Measurements from ENCODE around the gene SEZ6L2. TPM values are rescaled to one million over a fixed set of nuclear protein-coding genes. Genes with fewer than 3 reads are reported as not detected.

The SEZ6L2 gene
- total RNA-seq, 4 donors from 2014 or later, result 0.84 to 4.9 (median 1.3) TPM

- no peak for DNase-seq (ENCODE audit: low spot score in 2 of 2)
- 31 to 32% methylated on average over 16 of the region's 16 CpGs for WGBS, 2 donors
- Histone ChIP-seq H3K4me3 (peak overlapping the region; percentile 11 to 97 (median 89)), H3K27ac (peak overlapping the region; percentile 8 to 96 (median 94)), H3K9me3 (no peaks in the 10 kb centered on the region), H3K36me3 (peaks cover 3 to 28% (median 7%) of the 10 kb centered on the region in 3 donors), H3K4me1 (peaks cover 0 to 30% (median 13%) of the 10 kb centered on the region in 4 donors), H3K27me3 (no peaks in the 10 kb centered on the region)
- TF ChIP-seq, protein P1, sequence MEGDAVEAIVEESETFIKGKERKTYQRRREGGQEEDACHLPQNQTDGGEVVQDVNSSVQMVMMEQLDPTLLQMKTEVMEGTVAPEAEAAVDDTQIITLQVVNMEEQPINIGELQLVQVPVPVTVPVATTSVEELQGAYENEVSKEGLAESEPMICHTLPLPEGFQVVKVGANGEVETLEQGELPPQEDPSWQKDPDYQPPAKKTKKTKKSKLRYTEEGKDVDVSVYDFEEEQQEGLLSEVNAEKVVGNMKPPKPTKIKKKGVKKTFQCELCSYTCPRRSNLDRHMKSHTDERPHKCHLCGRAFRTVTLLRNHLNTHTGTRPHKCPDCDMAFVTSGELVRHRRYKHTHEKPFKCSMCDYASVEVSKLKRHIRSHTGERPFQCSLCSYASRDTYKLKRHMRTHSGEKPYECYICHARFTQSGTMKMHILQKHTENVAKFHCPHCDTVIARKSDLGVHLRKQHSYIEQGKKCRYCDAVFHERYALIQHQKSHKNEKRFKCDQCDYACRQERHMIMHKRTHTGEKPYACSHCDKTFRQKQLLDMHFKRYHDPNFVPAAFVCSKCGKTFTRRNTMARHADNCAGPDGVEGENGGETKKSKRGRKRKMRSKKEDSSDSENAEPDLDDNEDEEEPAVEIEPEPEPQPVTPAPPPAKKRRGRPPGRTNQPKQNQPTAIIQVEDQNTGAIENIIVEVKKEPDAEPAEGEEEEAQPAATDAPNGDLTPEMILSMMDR (IDR thresholded peaks at IDR 0.05), result no peak
- TF ChIP-seq EP300 (IDR thresholded peaks at IDR 0.05) (no peak), POLR2A (IDR thresholded peaks at IDR 0.05) (no peak)
Measured at GRCh38 chr16:29863669-29863984, 35.7 kb downstream of the SEZ6L2 start.

- Histone ChIP-seq H3K9me3 (no peaks in the 10 kb centered on the region), H3K4me3 (peak within 1 kb of the TSS; percentile 88 to 97 (median 91)), H3K27me3 (no peaks in the 10 kb centered on the region), H3K4me1 (peaks cover 0 to 30% (median 13%) of the 10 kb centered on the region in 4 donors), H3K36me3 (peaks cover 3 to 33% (median 8%) of the 10 kb centered on the region in 3 donors), H3K27ac (peak within 1 kb of the TSS; percentile 90 to 96 (median 94))
- 1% methylated on average over 52 to 54 of the region's 57 CpGs for WGBS, 2 donors
- DNase-seq (ENCODE audit: low spot score in 2 of 2), result peak; percentile 76 to 87
- TF ChIP-seq POLR2A (IDR thresholded peaks at IDR 0.05) (no peak), EP300 (IDR thresholded peaks at IDR 0.05) (peak; percentile 87 to 91)
- TF ChIP-seq, protein P1 (IDR thresholded peaks at IDR 0.05), result peak; percentile 27 to 93 (median 71)
Measured at GRCh38 chr16:29862884-29863668, 36.3 kb downstream of the SEZ6L2 start, which contains the start of gene CDIPT. CDIPT (minus strand) TSS chr16:29863226; CDS start chr16:29862857, 369 bp downstream.

GRCh38 chr16:29862383-29862883, 36.9 kb downstream of the SEZ6L2 start:
- Histone ChIP-seq H3K36me3 (peaks cover 3 to 40% (median 8%) of the 10 kb centered on the region in 3 donors), H3K4me1 (peaks cover 0 to 30% (median 13%) of the 10 kb centered on the region in 4 donors), H3K4me3 (peak overlapping the region; percentile 88 to 97 (median 91)), H3K9me3 (no peaks in the 10 kb centered on the region), H3K27ac (peak overlapping the region; percentile 90 to 96 (median 94)), H3K27me3 (no peaks in the 10 kb centered on the region)
- TF ChIP-seq EP300 (IDR thresholded peaks at IDR 0.05), result no peak
- TF ChIP-seq, protein P1 (IDR thresholded peaks at IDR 0.05), result no peak
- DNase-seq (ENCODE audit: low spot score in 2 of 2), result no peak
- 0 to 3% methylated on average over 27 of the region's 27 CpGs for WGBS, 2 donors

DNA sequence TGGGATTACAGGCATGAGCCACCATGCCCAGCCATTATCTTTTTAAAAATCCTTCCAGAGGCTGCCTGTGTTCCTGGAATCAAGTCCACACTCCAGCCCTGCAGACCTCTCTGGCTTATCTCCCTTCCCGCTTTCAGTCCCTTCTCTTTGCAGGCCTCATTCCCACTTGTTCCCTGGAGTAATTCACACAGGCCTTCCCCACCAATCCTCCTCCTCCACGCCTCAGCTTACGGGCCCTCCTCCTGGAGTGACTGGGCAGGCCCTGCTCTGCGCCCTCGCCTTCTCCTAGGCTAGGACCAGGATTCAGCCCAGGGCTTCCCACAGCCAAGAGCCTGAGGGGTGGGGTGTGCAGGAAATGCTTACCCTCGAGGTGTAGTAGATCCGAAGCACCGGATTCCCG, 39.1 kb downstream of the SEZ6L2 start:
- Histone ChIP-seq H3K4me3 (no peak overlapping the region), H3K9me3 (no peaks in the 10 kb centered on the region), H3K27me3 (no peaks in the 10 kb centered on the region), H3K4me1 (peaks cover 0 to 36% (median 13%) of the 10 kb centered on the region in 4 donors), H3K36me3 (peaks cover 3 to 40% (median 8%) of the 10 kb centered on the region in 3 donors), H3K27ac (peak overlapping the region in 1 of 4 donors; percentile 58)
- TF ChIP-seq, protein P1 (IDR thresholded peaks at IDR 0.05), result no peak
- TF ChIP-seq POLR2A (IDR thresholded peaks at IDR 0.05) (no peak), EP300 (IDR thresholded peaks at IDR 0.05) (no peak)
- no peak for DNase-seq (ENCODE audit: low spot score in 2 of 2)
- 83 to 93% methylated on average over 9 of the region's 9 CpGs for WGBS, 2 donors

DNA sequence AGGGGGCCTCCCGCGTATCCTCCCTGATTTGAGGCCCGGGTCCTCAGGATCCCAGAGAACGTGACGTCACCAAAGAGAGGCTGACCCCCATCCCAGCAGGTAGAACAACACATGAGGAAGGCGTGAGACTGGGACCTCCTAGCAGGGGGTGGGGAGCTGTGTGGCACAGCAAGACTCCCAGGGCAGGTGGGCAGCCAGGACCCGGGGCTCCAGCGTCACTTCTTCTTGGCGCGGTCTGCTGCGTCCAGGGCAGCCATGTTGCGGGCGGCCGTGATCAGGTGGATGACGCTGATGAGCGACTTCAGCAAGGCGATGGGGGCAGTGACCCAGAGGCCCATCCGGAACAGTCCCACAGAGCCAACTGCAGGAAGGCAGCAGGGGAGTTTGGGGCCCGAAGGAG, 40.4 kb downstream of the SEZ6L2 start:
- H3K27me3 ChIP-seq, result no peaks in the 10 kb centered on the region
- no peaks in the 10 kb centered on the region for H3K9me3 ChIP-seq
- H3K4me3 ChIP-seq, result no peak overlapping the region
- H3K4me1 ChIP-seq, result peaks cover 0 to 36% (median 13%) of the 10 kb centered on the region in 4 donors
- H3K36me3 ChIP-seq, result peaks cover 3 to 40% (median 8%) of the 10 kb centered on the region in 3 donors
- no peak overlapping the region for H3K27ac ChIP-seq
- WGBS, 2 donors, result 89 to 94% methylated on average over 18 to 19 of the region's 19 CpGs
- TF ChIP-seq, protein P1 (IDR thresholded peaks at IDR 0.05), result no peak
- TF ChIP-seq POLR2A (IDR thresholded peaks at IDR 0.05) (no peak), EP300 (IDR thresholded peaks at IDR 0.05) (no peak)
- DNase-seq (ENCODE audit: low spot score in 2 of 2), result no peak

Measured in tibial nerve (tissue), 4 donors.